Hematopoietic multipotent progenitor cell treated with erythropoietin and hydrocortisone succinate and interleukin-3 and kit ligand, for 4 days (in vitro differentiated cells): Measurements from ENCODE around the gene BEX3.
"Not testable (repeated sequence)": the region's sequence is repeated elsewhere in the genome, so short reads cannot be mapped to it uniquely, and the experiment has no call there.

Experiments
- DNase-seq: peaks from one replicate; pipeline ENCODE4 v3.0.0-alpha.2; 2015

The BEX3 gene

DNA sequence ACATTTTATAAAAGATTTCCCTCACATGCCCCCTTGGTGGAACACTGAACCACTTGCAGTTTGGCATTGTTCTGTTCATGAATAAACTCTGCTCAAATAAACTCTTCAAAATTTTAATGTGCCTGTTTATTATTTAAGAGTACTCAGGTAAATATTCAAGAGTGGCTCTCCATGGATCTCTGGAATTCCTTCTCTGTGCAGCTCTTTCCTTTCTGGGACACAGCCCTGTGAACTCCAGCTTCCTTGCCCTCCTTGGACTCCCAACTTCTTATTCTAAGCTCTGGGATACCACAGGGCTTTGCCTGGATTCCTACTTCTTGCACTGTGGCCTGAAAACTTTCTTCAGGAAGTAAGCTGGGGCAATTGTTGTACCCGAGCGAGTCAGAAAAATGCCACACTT is 8.3 kb downstream of the BEX3 start:
- no peak for DNase-seq

DNA sequence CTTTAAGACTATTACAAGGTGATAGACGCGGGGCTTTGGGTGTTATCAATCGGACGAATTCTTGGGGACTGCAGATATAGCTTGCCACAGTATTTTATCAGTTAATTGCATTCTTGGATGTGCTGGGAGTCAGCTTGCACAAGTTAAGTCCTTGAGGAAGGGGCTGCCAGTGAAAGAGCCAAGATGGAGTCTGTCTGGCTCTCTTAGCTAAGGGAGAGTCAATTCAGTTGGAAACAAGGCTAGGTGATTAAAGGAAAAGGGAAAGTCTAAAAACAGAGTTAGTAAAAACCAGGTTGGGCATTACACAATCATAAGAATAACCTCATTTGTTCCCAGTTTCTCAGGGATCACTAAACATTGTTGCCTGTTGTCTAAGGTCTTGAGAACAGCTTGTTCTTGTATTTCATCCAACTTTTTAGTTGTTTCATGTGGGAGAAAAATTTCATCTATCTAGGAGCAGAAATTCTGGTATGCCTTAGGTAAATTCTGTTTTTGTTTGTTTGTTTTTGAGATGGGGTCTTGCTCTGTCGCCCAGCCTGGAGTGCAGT is 9.0 kb downstream of the BEX3 start:
- DNase-seq, result not testable (repeated sequence)

- DNase-seq, result no peak
Observed at GRCh38 chrX:103386332-103386731, 10.0 kb downstream of the BEX3 start.

GRCh38 chrX:103393487-103393886 is 17.1 kb downstream of the BEX3 start:
- DNase-seq, result no peak

DNA sequence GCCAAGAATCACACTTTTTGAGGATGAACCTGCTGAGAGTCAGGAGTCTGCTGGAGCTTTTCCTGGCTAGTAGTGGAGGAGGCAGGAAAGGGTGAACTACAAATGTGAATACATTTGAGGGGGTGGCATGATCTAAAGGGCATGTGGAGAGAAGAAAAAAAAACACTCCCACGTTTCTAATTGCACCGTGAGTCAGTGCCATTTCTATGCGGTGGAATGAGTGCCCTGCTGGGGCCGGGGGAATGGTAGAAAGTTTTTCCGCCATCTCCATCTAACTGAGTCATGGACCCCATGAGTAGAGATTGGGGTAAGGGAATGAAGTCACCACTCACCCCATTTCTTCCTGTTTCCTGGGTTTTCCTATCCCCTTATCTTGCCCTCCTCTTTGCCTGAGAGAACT is 19.8 kb downstream of the BEX3 start:
- DNase-seq, result no peak

DNA sequence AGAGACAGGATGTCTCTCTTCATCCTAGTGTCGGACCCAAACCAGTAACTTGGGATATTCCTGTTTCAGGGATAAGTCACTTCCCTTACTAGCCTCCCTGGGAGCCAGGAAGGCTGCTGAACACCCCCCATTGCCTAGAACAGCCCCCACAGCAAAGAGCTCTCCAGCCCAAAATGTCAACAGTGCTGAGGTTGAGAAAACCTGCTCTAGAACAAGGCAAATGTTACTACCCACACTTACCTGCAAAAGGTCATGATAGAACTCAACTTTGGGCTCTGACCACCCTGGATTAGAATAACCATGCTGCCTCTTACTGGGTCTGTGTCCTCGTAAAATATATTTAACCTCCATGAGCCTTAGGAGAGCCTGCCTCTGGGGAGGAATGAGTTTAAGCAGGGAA is 20.3 kb downstream of the BEX3 start:
- DNase-seq, result no peak

DNA sequence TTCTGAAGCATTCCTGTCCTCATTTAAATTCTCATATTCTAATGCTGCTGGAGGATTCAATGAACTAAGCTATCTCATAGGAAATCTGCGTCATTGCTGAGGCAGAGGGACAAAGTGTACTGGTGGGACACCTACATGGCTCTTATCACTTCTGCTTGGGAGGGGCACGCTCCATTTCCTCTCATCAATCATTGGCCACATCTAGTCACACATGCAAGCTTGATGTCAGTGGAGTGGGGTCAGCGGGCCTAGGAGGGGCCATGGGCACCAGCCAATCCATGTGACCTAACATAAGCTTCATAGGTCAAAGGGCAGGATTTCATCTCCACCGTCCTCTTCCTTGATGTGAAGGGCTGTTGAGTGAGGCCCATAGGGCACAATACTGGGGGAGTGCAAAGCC is 21.4 kb downstream of the BEX3 start:
- DNase-seq, result no peak

DNA sequence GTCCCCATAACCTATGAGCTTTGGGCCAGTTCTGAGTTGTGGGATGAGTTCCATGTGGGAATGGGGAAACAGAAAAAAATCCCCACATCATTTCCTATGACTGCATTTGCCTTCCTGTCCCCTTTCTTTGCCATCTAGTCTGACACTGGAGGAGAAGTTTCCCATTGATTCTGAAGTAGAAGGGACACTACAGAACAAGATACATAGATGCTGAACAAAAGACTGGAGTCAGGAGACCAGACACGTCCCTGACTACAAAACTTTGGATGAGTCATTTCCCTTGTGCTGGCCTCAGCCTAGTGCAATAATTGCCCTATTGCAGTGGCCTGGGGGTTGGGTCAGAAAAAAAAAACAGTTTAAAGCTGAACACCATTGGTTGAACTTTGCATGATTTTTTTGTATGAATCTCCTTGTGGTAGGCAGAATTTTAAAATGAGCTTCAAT is 22.1 kb downstream of the BEX3 start:
- peak; percentile 64 for DNase-seq

DNA sequence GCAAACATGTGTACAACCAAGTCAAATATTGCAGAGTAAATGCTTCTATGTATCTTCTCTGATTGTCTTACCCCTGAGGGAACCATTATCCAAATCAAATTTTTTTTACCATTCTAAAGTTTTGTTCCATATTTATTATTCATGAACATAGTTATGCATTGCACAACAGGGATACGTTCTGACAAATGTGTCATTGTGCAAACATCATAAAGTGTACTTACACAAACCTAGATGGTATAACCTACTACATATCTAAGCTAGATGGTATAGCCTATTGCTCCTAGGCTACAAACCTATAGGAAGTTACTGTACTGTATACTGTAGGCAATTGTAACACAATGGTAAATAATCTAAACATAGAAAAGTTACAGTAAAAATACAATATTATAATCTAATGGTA is 23.4 kb downstream of the BEX3 start:
- DNase-seq, result no peak

GRCh38 chrX:103400931-103401330 is 24.6 kb downstream of the BEX3 start:
- DNase-seq, result no peak

GRCh38 chrX:103404231-103405008 is 28.1 kb downstream of the BEX3 start:
- DNase-seq, result peak; percentile 87

DNA sequence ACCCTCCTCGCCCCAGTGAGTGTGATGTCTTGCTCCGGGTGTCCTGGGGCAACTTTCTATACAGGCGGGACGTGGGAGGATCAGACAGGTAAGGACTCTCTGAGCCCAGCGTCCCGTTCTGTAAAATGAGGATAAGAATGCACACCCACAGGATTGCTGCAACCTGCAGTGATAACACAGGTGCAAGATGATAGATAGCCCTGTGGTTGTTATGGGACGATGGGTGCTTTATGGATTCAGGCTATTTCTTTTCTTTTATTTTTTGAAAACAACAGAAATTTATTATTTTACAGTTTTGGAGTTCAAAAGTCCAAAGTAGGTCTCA is 28.6 kb downstream of the BEX3 start:
- no peak for DNase-seq

DNA sequence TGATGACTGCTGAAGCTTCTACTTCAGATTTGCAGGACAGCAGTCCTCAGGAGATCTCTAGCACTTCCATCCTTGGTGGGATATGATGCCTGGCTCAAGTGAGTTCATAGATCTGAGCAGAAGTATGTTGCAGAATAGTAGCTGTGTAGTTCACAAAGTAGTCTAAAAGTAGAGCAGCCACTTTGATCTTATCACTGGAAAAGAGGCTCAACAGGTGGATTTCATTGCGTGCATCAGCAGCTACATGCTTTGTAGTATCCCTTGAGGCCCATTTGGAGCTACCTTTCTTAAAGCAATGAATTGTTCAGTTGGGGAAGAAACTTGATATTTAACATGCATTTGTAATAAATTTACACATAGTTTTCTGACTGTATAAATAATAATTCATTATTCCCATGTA is 29.9 kb downstream of the BEX3 start:
- DNase-seq, result no peak

DNA sequence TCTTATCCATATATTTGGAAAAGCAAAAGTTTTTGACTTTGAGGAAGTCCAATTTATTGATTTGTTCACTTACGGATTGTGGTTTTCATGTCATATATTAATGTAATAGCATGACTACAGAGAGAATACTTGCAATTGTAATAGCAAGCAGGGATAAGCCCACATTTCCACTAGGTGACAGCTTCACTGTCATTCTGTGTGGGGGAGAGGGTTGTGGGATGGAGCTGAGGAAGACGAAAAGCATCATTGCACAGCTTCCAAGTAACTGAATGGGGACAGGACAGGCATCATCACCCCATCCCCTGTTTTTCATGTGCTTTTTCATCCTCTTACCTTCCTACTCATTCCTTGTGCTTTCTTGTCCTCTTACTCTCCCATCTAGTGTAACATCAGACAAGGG is 31.4 kb downstream of the BEX3 start:
- no peak for DNase-seq

GRCh38 chrX:103411721-103412120 is 35.4 kb downstream of the BEX3 start:
- not testable (repeated sequence) for DNase-seq

GRCh38 chrX:103413705-103414387 is 37.5 kb downstream of the BEX3 start:
- no peak for DNase-seq

- DNase-seq, result no peak
Observed at GRCh38 chrX:103414561-103414960, 38.2 kb downstream of the BEX3 start.

DNA sequence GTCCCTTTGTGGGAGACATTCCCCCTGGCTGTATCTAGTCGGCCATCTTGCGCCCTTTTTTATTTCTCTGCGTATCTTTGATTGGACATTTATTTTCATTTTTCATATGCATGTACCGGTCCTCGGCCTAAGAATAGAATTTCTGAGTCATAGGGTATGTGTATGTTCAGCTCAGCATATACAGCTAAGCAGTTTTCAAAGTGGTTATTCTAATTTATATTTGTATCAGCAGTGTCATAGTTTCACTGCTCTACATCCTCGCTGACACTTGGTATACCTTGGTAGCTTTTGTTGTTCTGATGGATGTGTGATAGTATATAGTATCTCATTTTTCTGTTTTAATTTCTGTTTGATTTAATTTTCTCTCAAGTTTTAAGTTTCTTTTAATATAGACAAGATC is 38.7 kb downstream of the BEX3 start:
- DNase-seq, result no peak

DNA sequence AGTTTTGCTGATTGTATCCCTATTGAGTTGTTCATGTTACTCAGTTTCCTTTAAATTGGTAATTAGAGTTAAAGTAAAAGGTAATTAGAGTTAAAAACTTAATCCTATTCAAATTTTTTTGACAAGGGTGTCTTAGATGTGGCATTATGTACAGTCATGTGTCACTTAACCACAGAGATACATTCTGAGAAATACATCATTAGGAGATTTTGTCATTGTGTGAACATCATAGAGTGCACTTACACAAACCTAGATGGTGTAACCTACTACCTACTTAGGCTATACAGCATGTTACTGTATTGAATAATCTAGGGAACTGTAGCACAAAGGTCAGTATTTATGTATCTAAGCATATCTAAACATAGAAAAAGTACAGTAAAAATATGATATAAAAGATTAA is 39.2 kb downstream of the BEX3 start:
- no peak for DNase-seq

DNA sequence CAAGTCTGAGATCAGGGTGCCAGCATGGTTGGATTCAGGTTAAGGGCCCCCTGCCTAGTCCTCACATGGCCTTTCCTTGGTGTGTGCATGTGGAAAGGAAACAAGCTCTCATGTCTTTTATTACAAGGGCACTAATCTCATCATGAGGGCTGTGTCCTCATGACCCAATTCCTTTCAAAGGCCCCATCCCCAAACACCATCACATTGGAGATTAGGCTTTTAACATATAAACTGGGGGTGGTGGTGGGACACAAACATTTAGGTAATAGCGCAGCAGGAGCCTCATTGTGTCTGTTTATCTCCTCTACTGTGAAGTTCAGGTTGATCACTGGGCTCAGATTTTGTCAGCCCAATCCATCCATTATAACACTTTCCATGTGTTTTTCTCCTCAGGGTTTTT is 41.0 kb downstream of the BEX3 start:
- DNase-seq, result no peak

DNA sequence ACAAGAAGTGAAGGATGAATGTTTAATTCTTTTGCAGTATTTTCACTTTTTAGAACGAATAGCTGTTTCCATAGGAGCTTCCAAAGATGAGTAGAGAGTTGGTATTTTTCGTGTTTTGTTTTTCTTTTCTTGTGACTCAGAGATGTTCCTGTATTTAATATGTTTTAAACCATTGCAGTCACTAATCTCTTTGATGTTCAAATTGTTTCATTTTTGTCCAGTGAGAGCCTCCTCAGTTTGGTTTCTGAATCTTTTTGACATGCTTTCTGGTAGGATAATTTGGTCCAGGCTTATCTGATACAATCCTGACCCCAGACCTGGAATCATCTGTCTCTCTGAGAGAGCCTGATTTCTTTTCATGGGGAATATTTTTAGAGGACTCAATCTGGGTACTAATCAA is 41.6 kb downstream of the BEX3 start:
- DNase-seq, result no peak

DNA sequence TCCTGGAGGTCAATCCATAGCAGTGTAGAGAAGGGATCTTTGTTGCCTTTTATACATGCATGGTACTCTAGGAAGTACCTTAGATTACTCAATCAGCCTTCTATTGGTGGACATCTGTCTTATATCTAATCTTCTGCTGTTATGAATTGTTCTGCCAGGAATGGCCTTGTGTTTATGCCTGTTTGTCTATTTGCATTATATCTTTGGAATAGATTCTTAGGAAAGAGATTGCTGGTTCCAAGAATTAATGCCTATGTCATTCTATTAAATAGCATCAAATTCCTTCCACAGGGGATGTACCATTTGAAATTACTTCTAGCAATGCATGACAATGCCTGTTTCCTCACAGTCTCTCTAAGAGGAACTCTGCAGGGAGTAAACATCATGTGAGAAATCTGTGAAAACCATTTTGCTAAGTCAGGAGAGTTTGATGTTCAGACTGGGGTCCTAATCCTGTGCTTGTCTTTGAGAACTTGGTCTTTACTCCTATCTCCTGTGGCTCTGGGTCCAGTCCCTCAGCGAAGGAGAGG is 42.5 kb downstream of the BEX3 start:
- DNase-seq, result no peak

DNA sequence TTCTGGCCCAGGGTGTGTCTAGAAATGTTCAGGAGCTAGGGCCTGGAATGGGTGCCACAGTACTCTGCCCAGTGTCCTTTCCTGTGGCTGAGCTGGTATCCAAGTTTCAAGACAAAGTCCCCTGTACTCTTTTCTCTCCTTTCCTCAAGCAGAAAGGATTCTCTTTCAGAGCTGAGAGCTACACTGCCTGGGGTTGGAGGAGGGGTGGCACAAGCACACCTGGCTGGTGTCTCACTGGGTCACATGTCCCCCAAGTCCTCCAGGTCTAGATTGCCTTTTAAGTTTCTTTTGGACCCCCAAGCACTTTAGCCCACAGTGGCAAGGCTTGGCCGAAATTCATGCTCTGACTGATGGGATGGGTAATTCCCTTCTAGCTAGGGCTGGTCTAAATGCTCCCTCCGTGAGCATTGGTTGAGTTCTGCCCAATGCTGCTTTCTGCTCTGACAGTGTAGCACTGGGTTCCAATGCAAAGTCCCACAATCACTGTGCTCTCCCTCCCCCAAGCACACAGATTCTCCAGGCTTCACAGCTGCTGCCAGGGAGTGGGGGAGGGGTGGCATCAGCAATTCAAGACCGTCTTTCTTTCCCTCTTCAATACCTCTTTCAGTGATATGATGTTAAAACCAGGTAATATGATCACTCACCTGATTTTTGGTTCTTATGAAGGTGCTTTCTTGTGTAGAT is 47.8 kb downstream of the BEX3 start:
- no peak for DNase-seq
